ENCODE measurements around the gene COQ10A.

COQ10A gene

DNA sequence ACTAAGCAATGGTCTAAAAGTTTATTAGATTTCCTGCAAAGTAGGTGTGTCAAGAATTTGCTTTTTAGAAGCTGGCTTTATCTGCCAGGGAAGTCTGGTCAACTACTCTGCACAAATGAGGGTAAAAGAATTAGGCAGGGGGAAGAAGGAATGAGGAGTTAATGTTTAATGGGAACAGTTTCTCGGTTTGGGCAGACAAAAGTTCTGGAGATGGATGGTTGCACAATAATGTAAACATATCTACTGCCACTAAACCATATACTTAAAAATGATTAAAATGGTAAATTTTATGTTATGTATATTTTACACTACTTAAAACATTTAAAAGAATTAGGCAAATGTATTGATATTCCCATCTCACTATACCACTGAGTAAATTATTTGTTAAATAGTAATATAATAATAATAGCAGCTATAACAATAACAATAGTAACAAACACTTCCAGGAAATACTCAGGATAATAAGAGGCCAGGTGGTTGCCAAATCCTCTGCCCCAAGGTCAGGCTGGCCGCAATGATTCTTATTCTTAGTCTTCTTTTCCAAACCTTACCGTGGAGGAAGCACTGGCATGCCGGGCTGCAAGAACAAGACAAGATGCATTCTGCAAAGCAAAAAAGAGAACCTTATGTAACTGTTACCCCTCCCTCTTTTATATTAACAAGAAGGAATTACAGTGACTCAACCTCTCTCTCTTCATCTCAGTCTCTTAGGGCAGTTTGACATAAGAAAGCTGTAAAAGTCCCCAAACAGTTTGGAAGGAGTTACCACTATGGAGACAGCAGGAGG, 19.5 kb downstream of the COQ10A start:
- TF ChIP-seq, protein P1, sequence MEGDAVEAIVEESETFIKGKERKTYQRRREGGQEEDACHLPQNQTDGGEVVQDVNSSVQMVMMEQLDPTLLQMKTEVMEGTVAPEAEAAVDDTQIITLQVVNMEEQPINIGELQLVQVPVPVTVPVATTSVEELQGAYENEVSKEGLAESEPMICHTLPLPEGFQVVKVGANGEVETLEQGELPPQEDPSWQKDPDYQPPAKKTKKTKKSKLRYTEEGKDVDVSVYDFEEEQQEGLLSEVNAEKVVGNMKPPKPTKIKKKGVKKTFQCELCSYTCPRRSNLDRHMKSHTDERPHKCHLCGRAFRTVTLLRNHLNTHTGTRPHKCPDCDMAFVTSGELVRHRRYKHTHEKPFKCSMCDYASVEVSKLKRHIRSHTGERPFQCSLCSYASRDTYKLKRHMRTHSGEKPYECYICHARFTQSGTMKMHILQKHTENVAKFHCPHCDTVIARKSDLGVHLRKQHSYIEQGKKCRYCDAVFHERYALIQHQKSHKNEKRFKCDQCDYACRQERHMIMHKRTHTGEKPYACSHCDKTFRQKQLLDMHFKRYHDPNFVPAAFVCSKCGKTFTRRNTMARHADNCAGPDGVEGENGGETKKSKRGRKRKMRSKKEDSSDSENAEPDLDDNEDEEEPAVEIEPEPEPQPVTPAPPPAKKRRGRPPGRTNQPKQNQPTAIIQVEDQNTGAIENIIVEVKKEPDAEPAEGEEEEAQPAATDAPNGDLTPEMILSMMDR (conservative IDR thresholded peaks at IDR 0.05; ENCODE audit: low read length) = no peak
- TF ChIP-seq EZH2phosphoT487 (IDR thresholded peaks at IDR 0.05; ENCODE audit: borderline replicate concordance) = no peak
- Histone ChIP-seq H2AFZ (ENCODE audit: low read length) (no peak overlapping the region), H3K4me3 (ENCODE audit: low read length, poor library complexity, severe bottlenecking) (no peak overlapping the region), H3F3A (ENCODE audit: low read depth) (no peaks in the 10 kb centered on the region), H3K4me2 (ENCODE audit: low read depth, low read length, poor library complexity, severe bottlenecking) (no peak overlapping the region), H3K36me3 (ENCODE audit: insufficient read depth, low read length) (peaks cover 55% of the 10 kb centered on the region; the same call in 1 of the 2 replicates), H3K27me3 (ENCODE audit: insufficient read depth, low read length, poor library complexity, severe bottlenecking) (no peaks in the 10 kb centered on the region), H3K79me2 (ENCODE audit: insufficient read depth, low read length) (peaks cover 28% of the 10 kb centered on the region), H3K9ac (ENCODE audit: low read depth, low read length, poor library complexity, severe bottlenecking) (no peak overlapping the region), H3K9me2 (replicated peaks; ENCODE audit: low read depth, low read length) (no peaks in the 10 kb centered on the region), H3K4me1 (ENCODE audit: insufficient read depth, low read length, poor library complexity, severe bottlenecking) (peaks cover 7% of the 10 kb centered on the region), H3K9me3 (ENCODE audit: insufficient read depth, low read depth, low read length) (no peaks in the 10 kb centered on the region), H4K20me1 (ENCODE audit: insufficient read depth, low read length, poor library complexity, severe bottlenecking) (peaks cover 9% of the 10 kb centered on the region)

DNA sequence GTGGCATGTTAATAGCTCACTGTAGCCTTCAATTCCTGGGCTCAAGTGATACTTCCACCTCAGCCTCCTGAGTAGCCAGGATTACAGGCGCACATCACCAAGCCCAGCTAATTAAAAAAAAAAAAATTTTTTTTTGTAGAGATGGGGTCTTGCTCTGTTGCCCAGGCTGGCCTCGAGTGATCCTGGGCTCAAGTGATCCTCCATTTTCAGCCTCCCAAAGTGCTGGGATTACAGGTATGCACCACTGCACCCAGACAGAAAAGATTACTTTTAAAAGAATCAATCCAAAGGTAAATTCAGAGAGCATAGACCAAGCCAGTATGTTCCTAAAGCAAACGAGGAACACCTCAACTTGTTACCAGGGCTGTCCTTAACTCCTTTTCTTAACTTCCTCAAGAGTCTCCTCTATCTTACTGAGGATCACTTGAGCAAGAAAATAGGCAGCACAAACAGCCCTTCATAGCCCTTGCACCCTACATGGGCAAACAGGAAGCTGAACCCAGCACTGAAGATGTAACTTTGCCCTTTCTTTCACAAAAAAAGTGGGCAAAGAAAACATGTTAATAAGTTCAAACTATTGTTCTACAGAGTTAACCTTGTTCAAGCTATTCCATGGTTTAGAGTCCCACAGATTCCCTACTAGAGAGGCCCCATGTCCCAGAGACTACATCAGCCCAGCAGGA, 22.1 kb downstream of the COQ10A start:
- H3K36me3 ChIP-seq (ENCODE audit: insufficient read depth, low read length) = peaks cover 34% of the 10 kb centered on the region; the same call in 1 of the 2 replicates
- no peaks in the 10 kb centered on the region for H3F3A ChIP-seq (ENCODE audit: low read depth)
- H4K20me1 ChIP-seq (ENCODE audit: insufficient read depth, low read length, poor library complexity, severe bottlenecking) = peaks cover 14% of the 10 kb centered on the region
- no peak overlapping the region for H3K4me2 ChIP-seq (ENCODE audit: low read depth, low read length, poor library complexity, severe bottlenecking)
- no peaks in the 10 kb centered on the region for H3K9me3 ChIP-seq (ENCODE audit: insufficient read depth, low read depth, low read length)
- H3K79me2 ChIP-seq (ENCODE audit: insufficient read depth, low read length) = peaks cover 51% of the 10 kb centered on the region
- H2AFZ ChIP-seq (ENCODE audit: low read length) = no peak overlapping the region
- no peak overlapping the region for H3K9ac ChIP-seq (ENCODE audit: low read depth, low read length, poor library complexity, severe bottlenecking)
- TF ChIP-seq, protein P1 (conservative IDR thresholded peaks at IDR 0.05; ENCODE audit: low read length) = no peak
- TF ChIP-seq EZH2phosphoT487 (IDR thresholded peaks at IDR 0.05; ENCODE audit: borderline replicate concordance) = no peak
- no peaks in the 10 kb centered on the region for H3K9me2 ChIP-seq (replicated peaks; ENCODE audit: low read depth, low read length)
- no peaks in the 10 kb centered on the region for H3K27me3 ChIP-seq (ENCODE audit: insufficient read depth, low read length, poor library complexity, severe bottlenecking)
- no peak overlapping the region for H3K4me3 ChIP-seq (ENCODE audit: low read length, poor library complexity, severe bottlenecking)
- peaks cover 15% of the 10 kb centered on the region for H3K4me1 ChIP-seq (ENCODE audit: insufficient read depth, low read length, poor library complexity, severe bottlenecking)

DNA sequence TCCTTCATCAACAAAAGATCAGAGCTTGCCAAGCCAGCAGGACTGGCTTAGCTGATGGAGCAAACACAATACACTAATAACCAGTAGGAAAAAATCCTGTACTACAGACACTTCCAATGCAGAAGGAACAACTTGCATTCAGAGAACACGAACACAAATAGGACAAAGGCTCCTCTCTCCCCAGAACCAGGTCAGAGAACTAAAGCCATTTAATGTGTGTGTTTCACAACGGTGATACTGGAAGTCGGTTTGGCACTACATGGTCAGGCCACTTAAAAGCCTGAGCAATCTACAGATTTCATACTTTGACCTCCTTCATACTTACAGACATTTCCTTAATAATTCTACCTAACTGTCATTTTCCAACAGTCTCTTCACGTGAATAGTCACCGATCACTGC, 27.1 kb downstream of the COQ10A start:
- Histone ChIP-seq H3K4me3 (ENCODE audit: low read length, poor library complexity, severe bottlenecking) (no peak overlapping the region), H3F3A (ENCODE audit: low read depth) (no peaks in the 10 kb centered on the region), H3K79me2 (ENCODE audit: insufficient read depth, low read length) (peaks cover 88% of the 10 kb centered on the region), H3K36me3 (ENCODE audit: insufficient read depth, low read length) (peaks cover 13% of the 10 kb centered on the region; the same call in 1 of the 2 replicates), H3K4me1 (ENCODE audit: insufficient read depth, low read length, poor library complexity, severe bottlenecking) (peaks cover 44% of the 10 kb centered on the region), H3K27me3 (ENCODE audit: insufficient read depth, low read length, poor library complexity, severe bottlenecking) (no peaks in the 10 kb centered on the region), H3K4me2 (ENCODE audit: low read depth, low read length, poor library complexity, severe bottlenecking) (no peak overlapping the region), H3K9me3 (ENCODE audit: insufficient read depth, low read depth, low read length) (no peaks in the 10 kb centered on the region), H3K9ac (ENCODE audit: low read depth, low read length, poor library complexity, severe bottlenecking) (no peak overlapping the region), H2AFZ (ENCODE audit: low read length) (no peak overlapping the region), H3K9me2 (replicated peaks; ENCODE audit: low read depth, low read length) (no peaks in the 10 kb centered on the region), H4K20me1 (ENCODE audit: insufficient read depth, low read length, poor library complexity, severe bottlenecking) (peaks cover 40% of the 10 kb centered on the region)
- TF ChIP-seq EZH2phosphoT487 (IDR thresholded peaks at IDR 0.05; ENCODE audit: borderline replicate concordance) = no peak
- TF ChIP-seq, protein P1 (conservative IDR thresholded peaks at IDR 0.05; ENCODE audit: low read length) = no peak

Data from Loucy (cell line).